ENCODE results near the gene PDGFD.

PDGFD gene

DNA sequence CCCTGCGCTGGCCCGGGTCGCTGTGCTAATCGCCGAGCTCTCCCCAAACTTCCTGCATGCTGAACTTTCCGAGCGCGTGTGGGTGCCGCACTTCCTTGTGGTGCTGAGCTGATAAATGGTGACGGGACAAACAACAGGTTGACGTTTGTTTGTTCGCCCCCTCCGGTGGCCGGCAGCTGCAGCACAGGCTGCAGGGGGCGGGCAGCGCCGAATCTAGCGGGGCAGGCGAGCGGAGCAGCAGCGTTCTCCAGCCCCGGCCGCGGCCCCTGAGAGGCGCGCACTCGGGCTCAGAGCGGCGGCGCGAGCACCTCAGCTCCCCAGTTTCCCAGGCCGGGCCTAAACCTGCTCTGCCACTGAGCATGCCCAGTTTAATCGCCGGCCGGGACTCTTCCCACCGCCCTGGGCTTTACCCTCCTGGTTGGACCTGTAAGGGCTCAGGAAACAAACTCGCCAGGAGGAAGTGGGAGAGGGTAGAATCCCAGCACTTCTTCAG is at the start of gene PDGFD:
TSS of gene PDGFD (minus strand) at position 120 of the 493 bp plus-strand sequence.
- peak; percentile 50 for DNase-seq

DNA sequence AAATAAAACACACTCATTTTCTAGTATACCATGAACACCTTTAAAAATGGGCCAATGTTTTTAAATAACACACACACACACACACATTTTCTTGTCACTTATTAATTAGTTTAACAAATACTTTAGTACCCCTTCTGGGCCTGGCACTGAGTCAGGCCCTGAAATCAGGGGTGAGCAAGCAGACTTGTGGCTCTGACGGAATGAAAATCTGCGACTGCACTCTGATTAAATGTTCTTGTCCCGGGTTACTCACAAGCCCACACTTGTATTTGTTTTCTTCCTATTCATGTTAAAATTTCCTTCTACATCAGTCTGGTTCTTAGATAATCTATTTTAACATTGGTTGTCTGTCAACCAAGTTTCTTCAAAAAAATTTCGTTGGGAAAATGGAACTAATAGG is 43.0 kb upstream of the PDGFD start:
- DNase-seq = no peak

GRCh38 chr11:104205838-104206237 is 41.9 kb upstream of the PDGFD start:
- DNase-seq = no peak

DNA sequence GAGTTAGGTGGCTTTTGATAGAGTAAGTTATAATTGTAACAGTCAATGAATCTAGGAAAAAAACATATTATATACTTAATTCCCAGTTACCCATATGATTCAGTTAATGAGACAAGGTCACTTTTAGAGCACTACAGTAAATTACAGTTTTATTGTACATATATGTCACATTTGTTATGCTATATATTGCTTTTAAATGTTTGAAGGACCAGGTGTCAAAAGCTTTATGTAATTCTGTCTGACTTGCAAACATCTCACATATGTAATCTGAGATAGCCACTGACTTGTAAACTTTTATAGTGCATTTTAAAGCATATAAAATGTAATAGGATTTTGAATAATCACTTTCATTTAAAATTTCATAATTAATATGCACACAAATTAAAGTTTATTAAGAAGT is 36.7 kb upstream of the PDGFD start:
- DNase-seq = no peak

DNA sequence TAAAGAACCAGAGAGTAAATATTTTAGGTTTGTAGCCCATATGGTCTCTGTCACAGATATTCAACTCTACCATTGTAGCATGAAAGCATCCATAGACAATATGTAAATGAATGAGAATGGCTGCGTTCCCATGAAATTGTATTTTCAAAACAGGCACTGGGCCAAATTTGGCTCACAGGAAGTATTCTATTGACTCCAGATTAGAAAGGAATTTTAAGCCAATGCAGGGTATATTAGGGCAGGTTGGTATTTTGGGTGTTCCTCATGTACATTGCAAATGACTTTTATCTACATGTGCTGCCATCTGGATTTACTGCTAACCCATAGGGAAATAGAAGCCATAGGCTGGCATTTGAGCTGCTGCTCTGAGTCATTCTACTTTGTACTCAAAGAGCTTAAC is 35.1 kb upstream of the PDGFD start:
- no peak for DNase-seq

DNA sequence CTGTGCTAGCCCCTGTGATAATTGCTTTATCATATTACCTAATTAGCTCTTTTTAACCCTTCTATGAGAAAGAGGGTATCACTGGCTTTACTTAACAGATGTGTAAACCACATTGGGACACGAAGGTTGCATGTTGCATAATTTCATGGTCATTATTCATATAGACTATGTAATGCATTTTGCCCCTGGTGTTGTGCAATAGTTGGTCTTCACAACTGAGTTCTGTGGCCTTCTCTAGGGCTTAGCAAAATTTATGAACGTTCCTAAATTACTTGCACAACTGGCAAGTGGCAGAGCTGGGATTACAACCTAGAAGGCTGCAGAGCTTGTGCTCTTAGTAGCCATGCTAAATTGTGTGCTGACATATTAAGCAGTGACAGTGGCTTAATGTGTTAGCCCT is 34.6 kb upstream of the PDGFD start:
- DNase-seq = no peak

DNA sequence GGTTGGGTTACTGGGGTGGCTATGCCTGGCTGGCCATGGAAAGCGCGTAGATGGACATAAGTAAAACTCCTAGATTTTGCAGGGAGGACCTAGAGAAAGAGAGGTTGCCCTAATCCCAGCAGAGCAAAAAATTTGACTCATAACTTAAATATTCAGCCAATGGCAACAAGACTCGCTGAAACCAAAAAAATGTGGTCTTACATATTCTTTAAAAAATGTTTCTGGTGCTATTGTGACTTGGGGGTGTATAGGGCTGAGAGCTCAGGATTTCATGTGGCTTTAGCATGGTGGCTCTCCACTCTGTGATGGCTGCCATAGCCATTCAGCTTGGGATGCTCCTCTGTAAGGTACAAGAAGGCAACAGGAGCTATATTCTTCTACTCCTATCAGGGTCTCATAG is 27.2 kb upstream of the PDGFD start:
- DNase-seq = no peak

DNA sequence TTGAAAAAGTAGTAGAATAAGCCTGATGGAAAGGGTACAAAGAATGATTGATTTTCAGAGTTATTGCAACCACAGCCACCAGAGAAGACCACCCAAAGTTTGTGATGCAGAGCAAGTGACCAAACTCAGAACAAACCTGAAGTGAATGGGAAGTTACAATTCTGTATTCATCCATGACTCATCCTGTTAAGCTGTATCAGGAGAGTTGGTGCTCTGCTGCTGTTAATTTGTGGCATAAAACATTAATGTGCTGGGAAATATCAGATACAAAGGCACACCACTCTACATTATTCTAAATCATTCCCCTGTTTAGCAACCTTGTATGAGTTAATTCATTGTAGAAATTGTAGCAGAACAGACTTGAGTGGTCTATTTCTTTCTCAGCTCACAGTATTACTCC is 19.6 kb upstream of the PDGFD start:
- no peak for DNase-seq

DNA sequence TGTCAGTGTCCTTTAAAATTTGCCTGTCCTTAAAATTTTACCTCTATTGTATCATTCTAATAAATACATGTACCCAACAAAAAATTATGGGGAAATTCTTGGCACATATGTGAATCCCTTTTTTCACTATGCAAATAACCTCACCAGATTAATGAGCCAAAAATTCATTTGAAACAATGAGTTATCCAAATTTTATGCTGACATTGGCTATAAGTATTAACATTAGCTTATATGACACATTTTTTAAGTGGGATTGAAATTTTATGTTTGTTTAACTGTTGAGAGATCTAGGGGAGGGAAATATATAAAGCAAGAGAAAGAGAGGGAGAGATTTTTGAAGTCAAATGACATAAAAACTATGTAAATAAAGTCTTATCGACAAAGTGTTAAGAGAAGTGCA is 11.8 kb upstream of the PDGFD start:
- no peak for DNase-seq

GRCh38 chr11:104169091-104169490 is 5.1 kb upstream of the PDGFD start:
- DNase-seq = peak; percentile 65

DNA sequence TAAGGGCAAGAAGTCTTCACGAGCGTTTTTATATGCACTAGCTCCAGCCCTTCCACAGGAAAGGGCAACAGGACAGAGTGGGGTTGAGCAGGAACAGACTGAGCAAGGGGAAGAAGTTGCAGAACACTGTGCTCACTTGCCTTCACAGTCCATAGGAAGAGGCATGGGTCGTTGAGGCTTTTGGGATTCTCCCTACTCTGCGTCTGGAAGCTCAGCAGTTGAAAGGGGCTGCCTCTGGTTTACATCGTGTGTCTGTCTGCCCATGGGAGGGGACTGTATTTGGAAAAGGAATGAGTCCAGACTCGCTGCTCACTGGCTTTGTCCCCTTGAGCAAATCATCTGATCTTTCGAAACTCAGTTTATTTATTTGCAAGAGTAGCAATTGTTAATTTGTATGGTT is 1.1 kb upstream of the PDGFD start:
- no peak for DNase-seq

DNA sequence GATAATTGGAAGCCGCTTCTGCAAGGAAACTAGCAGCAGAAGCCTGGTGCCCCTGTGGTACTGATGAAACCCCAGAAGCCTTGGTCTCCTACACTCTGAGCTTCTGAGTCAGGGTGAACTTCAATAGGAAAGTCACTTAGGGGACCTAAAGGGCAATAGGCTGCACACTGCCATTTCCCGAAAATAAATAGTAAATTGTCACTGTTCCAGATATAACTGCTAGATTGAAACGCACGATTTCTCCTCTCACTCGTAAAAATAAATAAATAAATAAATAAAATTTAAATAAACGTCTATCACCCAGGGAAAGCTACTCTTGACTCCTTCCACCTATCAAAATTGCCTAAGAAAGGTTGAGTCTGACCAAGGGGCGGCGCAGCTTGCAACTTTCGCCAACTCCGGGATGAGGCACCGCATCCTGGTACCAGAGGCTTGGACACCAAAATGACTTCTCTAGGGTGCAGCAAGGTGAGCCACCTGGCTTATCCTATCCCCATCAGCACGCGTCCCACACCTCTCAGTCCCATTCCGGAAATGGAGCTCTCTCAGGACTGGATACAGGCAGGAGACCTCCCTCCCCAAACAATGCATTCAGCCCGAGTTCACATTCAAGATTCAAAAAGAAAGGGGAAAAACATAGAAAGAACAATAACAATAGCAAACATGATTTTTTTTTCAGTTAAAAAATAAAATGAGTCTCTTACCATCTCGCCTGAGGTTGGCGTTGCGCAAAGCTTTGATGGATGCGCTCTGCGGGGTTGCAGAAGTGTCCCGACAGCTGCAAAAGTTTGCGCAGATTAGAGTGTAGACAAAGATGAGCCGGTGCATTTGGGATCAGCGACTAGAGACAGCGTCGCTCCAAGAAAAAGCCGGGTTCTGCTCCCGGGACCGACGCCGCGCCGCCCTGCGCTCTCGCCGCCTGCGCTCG is 583 bp downstream of the PDGFD start:
- no peak for DNase-seq

DNA sequence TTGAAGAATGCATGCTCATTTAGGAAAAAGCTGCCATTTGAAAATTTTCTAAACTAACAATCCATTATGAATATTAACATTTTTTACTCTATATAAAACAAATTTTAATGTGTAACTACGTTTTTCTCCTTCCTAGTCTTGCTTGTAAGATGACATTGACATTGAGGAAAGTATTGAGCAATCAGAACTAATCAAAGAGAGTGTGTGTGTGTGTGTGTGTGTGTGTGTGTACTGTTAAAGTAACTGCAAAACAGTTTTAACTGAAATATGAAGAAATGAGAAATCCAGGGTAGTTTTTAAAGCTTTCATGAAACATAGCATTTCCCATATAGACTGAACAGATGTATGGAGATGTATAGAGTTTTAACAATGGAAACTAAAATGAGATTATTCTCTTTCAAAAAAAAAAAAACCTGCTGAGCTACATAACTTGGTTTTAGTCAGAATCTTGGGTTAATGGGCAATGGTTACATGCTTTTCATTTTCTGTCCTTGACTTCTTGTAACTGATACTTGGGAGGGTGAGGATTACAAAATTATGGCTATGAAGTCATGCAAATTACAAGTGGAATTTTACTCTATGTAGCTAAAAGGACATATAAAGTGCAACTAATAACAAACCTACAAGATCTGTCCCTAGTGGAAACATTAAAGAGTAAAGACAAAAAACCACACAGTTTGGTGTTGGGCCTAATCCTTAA is 2.0 kb downstream of the PDGFD start:
- no peak for DNase-seq

GRCh38 chr11:104159356-104159755 is 4.6 kb downstream of the PDGFD start:
- DNase-seq = no peak

GRCh38 chr11:104155375-104155774 is 8.6 kb downstream of the PDGFD start:
- DNase-seq = no peak

- no peak for DNase-seq
Observed at GRCh38 chr11:104154296-104154695, 9.7 kb downstream of the PDGFD start.

- no peak for DNase-seq
Observed at GRCh38 chr11:104152941-104153505, 10.9 kb downstream of the PDGFD start.

DNA sequence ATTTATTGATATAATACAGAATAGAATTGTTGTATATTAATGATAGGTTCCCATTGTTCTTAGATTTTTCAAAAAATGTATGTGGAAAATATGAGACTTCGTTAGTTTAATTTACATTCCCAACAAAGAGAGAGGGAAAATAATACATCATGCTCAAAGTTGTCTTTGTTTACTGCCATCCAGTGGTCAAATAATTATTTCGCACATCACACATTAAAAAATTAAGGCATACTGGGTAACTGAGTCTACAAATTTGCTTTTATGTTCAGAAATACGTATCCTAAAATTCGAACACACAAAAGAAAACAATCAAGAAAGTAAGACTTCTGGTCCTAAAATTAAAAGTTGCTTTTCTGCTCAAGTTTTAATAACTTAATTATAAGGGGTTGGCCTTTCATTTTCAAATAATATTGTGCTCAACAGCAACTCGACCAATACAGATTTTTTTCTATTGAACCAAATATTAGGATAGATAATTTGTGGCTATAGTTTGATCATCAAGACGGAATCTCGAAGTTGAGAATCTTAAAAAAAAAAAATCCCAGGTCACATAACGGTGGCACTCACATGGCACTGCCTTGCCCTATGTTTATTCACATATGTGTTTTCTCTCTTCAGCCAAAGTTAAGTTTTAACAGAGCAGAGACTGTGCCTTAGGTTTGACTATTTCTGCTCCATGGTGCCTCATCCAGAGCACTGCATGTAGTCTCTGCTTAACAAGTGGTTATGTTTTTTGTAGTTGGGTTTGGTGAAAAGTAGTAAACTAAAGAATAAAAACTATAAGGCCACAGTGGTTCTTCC is 12.3 kb downstream of the PDGFD start:
- DNase-seq = no peak

- no peak for DNase-seq
Observed at GRCh38 chr11:104148706-104149105, 15.2 kb downstream of the PDGFD start.

DNA sequence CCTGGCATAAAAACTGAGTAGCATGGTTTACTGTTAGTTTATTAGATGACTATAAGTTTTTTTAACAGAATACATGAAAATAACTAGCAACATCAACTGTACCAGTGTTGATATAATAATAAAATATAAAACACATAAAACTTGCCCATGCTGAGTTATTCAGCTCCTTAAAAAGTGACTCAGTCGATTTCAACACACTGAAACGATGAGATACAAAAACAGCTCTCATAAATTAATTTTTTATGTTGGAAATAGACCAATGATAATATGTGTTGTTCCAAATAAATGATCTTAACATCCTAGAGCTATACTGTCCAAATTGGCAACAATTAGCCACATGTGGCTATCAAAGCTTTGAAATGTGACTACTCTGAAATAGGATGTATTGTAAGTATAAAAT is 15.9 kb downstream of the PDGFD start:
- DNase-seq = no peak

- DNase-seq = no peak
Observed at GRCh38 chr11:104146943-104147342, 17.0 kb downstream of the PDGFD start.

DNA sequence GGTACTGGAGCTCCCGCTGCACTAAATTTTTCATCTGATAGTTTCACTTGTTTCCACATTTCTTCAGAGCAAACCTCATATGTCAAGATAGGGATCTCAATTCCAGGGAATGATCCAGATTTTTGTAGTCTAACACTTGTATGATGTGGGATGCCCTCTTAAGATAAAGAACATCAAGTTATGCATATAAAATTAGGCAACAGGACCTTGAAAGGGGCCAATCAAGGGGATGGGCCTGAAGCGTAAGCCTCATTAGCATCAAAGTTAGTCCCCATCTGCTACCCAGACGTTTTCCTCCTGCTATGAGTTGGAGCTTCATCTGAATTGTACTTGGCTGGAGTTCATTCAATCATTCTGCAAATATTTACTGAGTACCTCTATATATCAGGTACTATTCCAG is 17.5 kb downstream of the PDGFD start:
- peak; percentile 6 for DNase-seq

GRCh38 chr11:104145062-104145461 is 18.9 kb downstream of the PDGFD start:
- DNase-seq = no peak

Data from NCI-H1105 treated with DMSO at 0.1 percent for 48 hours (cell line).